Naive thymus-derived CD4-positive, alpha-beta T cell (primary cell): ENCODE results near the gene USP54. TPM values are rescaled to one million over a fixed set of nuclear protein-coding genes. Genes with fewer than 3 reads are reported as not detected.

Experiments
- ATAC-seq: fragments of 150-1000 bp; cut with Tn5 transposase; 2 replicates; pipeline ENCODE4 v1.10.0; 2021; ENCODE audit warnings: mild to moderate bottlenecking, moderate library complexity
- CTCF ChIA-PET: fragments of 350-600 bp; sonication (Branson Sonifier 250); formaldehyde crosslinking; loops from one replicate; lab custom pipeline; 2021; ENCODE audit warnings: antibody characterized with exemption; lab: Charles Lee
- POLR2A ChIA-PET: fragments of 350-600 bp; sonication (Branson Sonifier 250); formaldehyde crosslinking; loops from one replicate; lab custom pipeline; 2021; ENCODE audit warnings: antibody characterized with exemption, inconsistent platforms; lab: Charles Lee
- DNase-seq, 9 donors: peaks; one replicate each; pipeline versions ENCODE4 v3.0.0 to v3.0.0-alpha.2; 2020 to 2022; ENCODE audit warnings: mixed read lengths in 1 of 9
- H3K27ac ChIP-seq: one replicate; pipeline ENCODE4 v1.7.0; 2013; ENCODE audit warnings: mild to moderate bottlenecking, low read depth, low read length, moderate library complexity
- H3K27me3 ChIP-seq, 2 donors: one replicate each; pipeline ENCODE4 v1.7.0; 2013; ENCODE audit warnings: low read length in 2 of 2, mild to moderate bottlenecking in 2 of 2, moderate library complexity in 2 of 2; ENCODE audit not compliant: control insufficient read depth in 2 of 2, insufficient read depth in 2 of 2
- H3K36me3 ChIP-seq, 3 experiments: 1 replicate in 2 of 3; 2 replicates in 1 of 3; pipeline ENCODE4 v1.7.0; 2013; ENCODE audit warnings: low read length in 3 of 3, mild to moderate bottlenecking in 3 of 3, moderate library complexity in 1 of 3; ENCODE audit not compliant: insufficient read depth in 3 of 3, control insufficient read depth in 2 of 3
- H3K4me1 ChIP-seq, 2 donors: one replicate each; pipeline ENCODE4 v1.7.0; 2013; ENCODE audit warnings: low read length in 2 of 2, mild to moderate bottlenecking in 2 of 2, moderate library complexity in 1 of 2; ENCODE audit not compliant: control insufficient read depth in 2 of 2, insufficient read depth in 2 of 2
- H3K4me3 ChIP-seq: 2 replicates; pipeline ENCODE4 v1.7.0; 2013; ENCODE audit warnings: mild to moderate bottlenecking, low read length
- H3K9me3 ChIP-seq, 3 experiments: 1 replicate in 2 of 3; 2 replicates in 1 of 3; pipeline ENCODE4 v1.7.0; 2013; ENCODE audit warnings: low read length in 3 of 3; ENCODE audit not compliant: control insufficient read depth in 2 of 3
- H3K27ac Mint-ChIP-seq, 9 donors: one replicate each; pipeline ENCODE4 v1.8.0; 2020 to 2022; ENCODE audit warnings: mixed read lengths in 9 of 9, mild to moderate bottlenecking in 8 of 9, moderate library complexity in 5 of 9, inconsistent platforms in 2 of 9
- H3K27me3 Mint-ChIP-seq, 5 donors: one replicate each; pipeline ENCODE4 v1.8.0; 2021 to 2022; ENCODE audit warnings: mixed read lengths in 5 of 5, mild to moderate bottlenecking in 1 of 5
- H3K36me3 Mint-ChIP-seq, 5 donors: one replicate each; pipeline ENCODE4 v1.8.0; 2020 to 2022; ENCODE audit warnings: mixed read lengths in 5 of 5, mild to moderate bottlenecking in 3 of 5, inconsistent platforms in 1 of 5
- H3K4me1 Mint-ChIP-seq, 7 donors: one replicate each; pipeline ENCODE4 v1.8.0; 2020 to 2022; ENCODE audit warnings: mixed read lengths in 7 of 7, mild to moderate bottlenecking in 3 of 7, inconsistent platforms in 1 of 7
- H3K4me3 Mint-ChIP-seq, 10 donors: one replicate each; pipeline ENCODE4 v1.8.0; 2020 to 2022; ENCODE audit warnings: mild to moderate bottlenecking in 10 of 10, mixed read lengths in 10 of 10, moderate library complexity in 6 of 10, inconsistent platforms in 2 of 10
- H3K9me3 Mint-ChIP-seq, 11 donors: one replicate each; pipeline ENCODE4 v1.8.0; 2020 to 2022; ENCODE audit warnings: mixed read lengths in 11 of 11, mild to moderate bottlenecking in 4 of 11, inconsistent platforms in 1 of 11, moderate library complexity in 1 of 11
- intact Hi-C, 2 donors: fragments of 100-400 bp; cut with micrococcal nuclease; formaldehyde crosslinking; loops; one replicate each; pipeline ENCODE4 v1.15.1; 2023
- polyA plus RNA-seq, 2 donors: library from polyadenylated mRNA; unstranded; fragments of 300-500 nt; fragmentation: Illumina TruSeq; gene quantifications; one replicate each; pipeline ENCODE4 v1.2.3, GENCODE V29; 2021
- total RNA-seq, 6 experiments: library from RNA in 5 of 6; stranded (reverse) in 5 of 6; gene quantifications; 1 replicate in 5 of 6; 2 replicates in 1 of 6; pipeline ENCODE4 v1.2.3 and lab custom pipeline; 2021 to 2026

Gene USP54
- total and polyA plus RNA-seq, 7 experiments from 2014 or later, result 0.41 to 6.7 (median 3.0) TPM

GRCh38 chr10:73522263-73522662 lies 68.9 kb downstream of the USP54 start:
- no peak overlapping the region for H3K27ac Mint-ChIP-seq
- Histone ChIP-seq H3K27me3 (no peaks in the 10 kb centered on the region), H3K9me3 (no peaks in the 10 kb centered on the region), H3K4me1 (no peaks in the 10 kb centered on the region), H3K36me3 (no peaks in the 10 kb centered on the region), H3K27ac (no peak overlapping the region), H3K4me3 (no peak overlapping the region)
- H3K27me3 Mint-ChIP-seq, result no peaks in the 10 kb centered on the region
- H3K4me1 Mint-ChIP-seq, result no peaks in the 10 kb centered on the region
- POLR2A ChIA-PET, result no interaction called here
- no peak for DNase-seq
- intact Hi-C loops, result loop anchor here in 1 of 2 donors (10.0 kb wide), 1 partner anchor 353 kb away; the partner anchor contains the start of gene CAMK2G
- no peak for ATAC-seq
- no peak overlapping the region for H3K4me3 Mint-ChIP-seq
- peaks cover 0 to 14% (median 7%) of the 10 kb centered on the region in 5 donors for H3K36me3 Mint-ChIP-seq
- no peaks in the 10 kb centered on the region for H3K9me3 Mint-ChIP-seq
- CTCF ChIA-PET, result interaction anchor here (1.2 kb wide), 1 partner anchor 122 kb away, joined by 4 read pairs; no protein-coding TSS in a partner anchor

- H3K27ac ChIP-seq, result no peak overlapping the region
- Mint-ChIP-seq H3K27me3 (no peaks in the 10 kb centered on the region), H3K4me3 (no peak overlapping the region), H3K4me1 (no peaks in the 10 kb centered on the region), H3K36me3 (peaks cover 0 to 7% (median 0%) of the 10 kb centered on the region in 5 donors), H3K27ac (no peak overlapping the region), H3K9me3 (no peaks in the 10 kb centered on the region)
- H3K27me3 ChIP-seq, result no peaks in the 10 kb centered on the region
- ATAC-seq (no peak), DNase-seq (no peak)
- no peaks in the 10 kb centered on the region for H3K9me3 ChIP-seq
- no peaks in the 10 kb centered on the region for H3K36me3 ChIP-seq
- CTCF ChIA-PET, result interaction anchor here (0.6 to 1.6 kb wide), 2 partner anchors 125 to 989 kb away, joined by 6 to 7 read pairs; no protein-coding TSS in a partner anchor
- H3K4me1 ChIP-seq, result no peaks in the 10 kb centered on the region
- intact Hi-C loops, result no loop called here
- POLR2A ChIA-PET, result interaction anchor here (0.7 kb wide), 1 partner anchor 774 kb away, joined by 3 read pairs; no protein-coding TSS in a partner anchor
- no peak overlapping the region for H3K4me3 ChIP-seq
Measured at GRCh38 chr10:73519336-73519735, 71.8 kb downstream of the USP54 start.

DNA sequence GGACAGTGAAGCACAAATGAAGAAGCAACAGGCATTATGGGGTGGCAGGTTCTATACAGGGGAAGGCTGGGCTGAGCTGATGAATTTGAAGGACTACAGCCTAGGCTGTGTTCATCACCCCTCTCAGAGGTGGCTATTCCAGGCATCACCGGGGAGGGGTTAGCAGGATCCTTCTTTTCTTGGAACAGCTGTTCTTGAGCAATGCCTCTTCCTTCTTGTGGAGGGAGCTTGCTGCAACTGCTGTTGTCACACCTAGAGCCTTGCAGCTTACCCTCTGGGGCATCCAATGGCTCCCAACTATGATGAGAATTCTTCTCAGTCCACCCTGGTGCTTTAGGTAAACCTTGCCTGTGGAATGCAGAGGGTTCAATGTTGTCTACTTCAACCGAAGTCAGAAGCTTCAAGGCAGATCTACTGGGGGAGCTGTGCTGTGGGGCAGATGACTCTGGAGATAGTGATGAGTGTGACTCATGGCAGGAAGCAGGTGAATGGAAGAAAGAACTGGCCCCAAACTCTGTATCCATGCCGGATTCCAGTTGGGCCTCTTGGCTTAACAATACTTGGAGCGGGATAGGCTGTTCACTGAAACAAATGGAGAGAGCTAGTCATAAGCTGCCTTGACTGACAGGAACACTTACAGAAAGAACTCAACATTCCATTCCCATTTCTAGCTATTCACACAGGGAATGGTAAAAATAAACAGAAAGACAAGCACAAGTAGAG lies 73.8 kb downstream of the USP54 start:
- Histone ChIP-seq H3K27me3 (no peaks in the 10 kb centered on the region), H3K27ac (no peak overlapping the region), H3K9me3 (no peaks in the 10 kb centered on the region), H3K4me1 (no peaks in the 10 kb centered on the region), H3K36me3 (no peaks in the 10 kb centered on the region), H3K4me3 (no peak overlapping the region)
- H3K27me3 Mint-ChIP-seq, result no peaks in the 10 kb centered on the region
- no peaks in the 10 kb centered on the region for H3K9me3 Mint-ChIP-seq
- ATAC-seq (no peak), DNase-seq (no peak)
- no peaks in the 10 kb centered on the region for H3K4me1 Mint-ChIP-seq
- CTCF ChIA-PET, result interaction anchor here (0.7 to 0.8 kb wide), 2 partner anchors 128 to 169 kb away, joined by 3 to 5 read pairs; no protein-coding TSS in a partner anchor
- H3K4me3 Mint-ChIP-seq, result no peak overlapping the region
- POLR2A ChIA-PET, result no interaction called here
- peak overlapping the region in 2 of 9 donors; percentile 38 to 55 for H3K27ac Mint-ChIP-seq
- H3K36me3 Mint-ChIP-seq, result no peaks in the 10 kb centered on the region
- intact Hi-C loops, result loop anchor here in 1 of 2 donors (1.0 kb wide), 1 partner anchor 21 kb away; the partner anchor contains the start of gene PPP3CB

GRCh38 chr10:73512207-73512743 lies 78.9 kb downstream of the USP54 start:
- H3K27me3 Mint-ChIP-seq, result no peaks in the 10 kb centered on the region
- no peak overlapping the region for H3K4me3 Mint-ChIP-seq
- POLR2A ChIA-PET, result no interaction called here
- Histone ChIP-seq H3K4me1 (no peaks in the 10 kb centered on the region), H3K27ac (no peak overlapping the region), H3K9me3 (no peaks in the 10 kb centered on the region), H3K4me3 (no peak overlapping the region), H3K27me3 (no peaks in the 10 kb centered on the region), H3K36me3 (no peaks in the 10 kb centered on the region)
- H3K27ac Mint-ChIP-seq, result no peak overlapping the region
- intact Hi-C loops, result no loop called here
- ATAC-seq (no peak), DNase-seq (no peak)
- H3K4me1 Mint-ChIP-seq, result peaks cover 0 to 3% (median 0%) of the 10 kb centered on the region in 7 donors
- no peaks in the 10 kb centered on the region for H3K36me3 Mint-ChIP-seq
- H3K9me3 Mint-ChIP-seq, result no peaks in the 10 kb centered on the region
- CTCF ChIA-PET, result interaction anchor here (0.6 kb wide), 2 partner anchors 41 to 491 kb away, joined by 3 to 4 read pairs; no protein-coding TSS in a partner anchor

GRCh38 chr10:73509695-73510094 lies 81.4 kb downstream of the USP54 start:
- CTCF ChIA-PET, result no interaction called here
- Histone ChIP-seq H3K9me3 (no peaks in the 10 kb centered on the region), H3K4me1 (no peaks in the 10 kb centered on the region), H3K27me3 (no peaks in the 10 kb centered on the region), H3K4me3 (no peak overlapping the region), H3K36me3 (peaks cover 0 to 7% (median 0%) of the 10 kb centered on the region in 3 experiments), H3K27ac (no peak overlapping the region)
- DNase-seq (no peak), ATAC-seq (no peak)
- POLR2A ChIA-PET, result interaction anchor here (0.7 kb wide), 1 partner anchor 26 kb away, joined by 4 read pairs; no protein-coding TSS in a partner anchor
- intact Hi-C loops, result no loop called here
- Mint-ChIP-seq H3K27ac (no peak overlapping the region), H3K4me1 (peaks cover 0 to 3% (median 0%) of the 10 kb centered on the region in 7 donors), H3K36me3 (peaks cover 5 to 14% (median 12%) of the 10 kb centered on the region in 5 donors), H3K4me3 (no peak overlapping the region), H3K9me3 (no peaks in the 10 kb centered on the region), H3K27me3 (no peaks in the 10 kb centered on the region)

DNA sequence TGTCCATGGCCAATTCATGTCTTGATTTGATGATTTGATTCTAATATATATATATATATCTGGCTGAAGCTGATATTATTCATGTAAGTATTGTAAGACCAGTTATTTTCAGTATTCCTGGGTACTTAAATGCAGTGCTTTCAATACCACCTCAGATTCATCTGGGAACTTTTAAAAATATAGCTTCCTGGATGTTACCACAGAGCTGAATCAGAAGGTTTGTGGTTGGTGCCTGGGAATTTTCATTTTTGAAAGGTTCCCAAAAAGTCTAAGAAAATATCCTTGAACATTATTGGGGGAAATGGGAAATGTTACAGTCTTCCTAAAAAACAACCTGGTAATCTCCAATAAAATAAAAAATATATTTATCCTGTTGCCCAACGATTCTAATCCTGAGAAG lies 84.7 kb downstream of the USP54 start:
- Mint-ChIP-seq H3K4me1 (peaks cover 4 to 18% (median 16%) of the 10 kb centered on the region in 7 donors), H3K27ac (peak overlapping the region in 1 of 9 donors; percentile 34), H3K9me3 (no peaks in the 10 kb centered on the region), H3K4me3 (no peak overlapping the region), H3K27me3 (no peaks in the 10 kb centered on the region), H3K36me3 (peaks cover 17 to 37% (median 29%) of the 10 kb centered on the region in 5 donors)
- ATAC-seq (no peak), DNase-seq (no peak)
- Histone ChIP-seq H3K4me3 (no peak overlapping the region), H3K9me3 (no peaks in the 10 kb centered on the region), H3K4me1 (peaks cover 0 to 3% of the 10 kb centered on the region in 2 donors), H3K27ac (no peak overlapping the region), H3K27me3 (no peaks in the 10 kb centered on the region), H3K36me3 (peaks cover 0 to 20% (median 0%) of the 10 kb centered on the region in 3 experiments)
- CTCF ChIA-PET, result interaction anchor here (0.9 kb wide), 1 partner anchor 137 kb away, joined by 3 read pairs; no protein-coding TSS in a partner anchor
- intact Hi-C loops, result no loop called here
- POLR2A ChIA-PET, result interaction anchor here (0.6 to 2.2 kb wide), 2 partner anchors 9 to 12 kb away, joined by 3 to 5 read pairs; no protein-coding TSS in a partner anchor
